Activated T-helper 1 cell treated with anti-CD3 and anti-CD28 coated beads, Interleukin-12 subunit alpha, Interleukin-12 subunit beta, Interleukin-2, Interleukin-4 antibody, amounts not matched to agents 30 ng/mL and 10 ng/mL and 1 ng/mL, durations not matched to agents 14 hours and 24 hours and 36 hours (primary cell): ENCODE data around the gene RPL7A. TPM values are rescaled to one million over a fixed set of nuclear protein-coding genes. Genes with fewer than 3 reads are reported as not detected.

Experiments used
- DNase-seq: peaks from one replicate; pipeline ENCODE4 v3.0.0; 2021; ENCODE audit warnings: low spot score
- H3K27ac Mint-ChIP-seq: one replicate; pipeline ENCODE4 v1.8.0; 2021; ENCODE audit warnings: mild to moderate bottlenecking, mixed read lengths
- H3K27me3 Mint-ChIP-seq: one replicate; pipeline ENCODE4 v1.8.0; 2022; ENCODE audit warnings: mild to moderate bottlenecking, moderate library complexity, mixed read lengths; ENCODE audit not compliant: insufficient read depth
- H3K36me3 Mint-ChIP-seq: one replicate; pipeline ENCODE4 v1.8.0; 2021; ENCODE audit warnings: low read depth, mixed read lengths
- H3K4me1 Mint-ChIP-seq: one replicate; pipeline ENCODE4 v1.8.0; 2021; ENCODE audit warnings: low read depth, mixed read lengths
- H3K4me3 Mint-ChIP-seq: one replicate; pipeline ENCODE4 v1.8.0; 2021; ENCODE audit warnings: mild to moderate bottlenecking, moderate library complexity, mixed read lengths
- H3K9me3 Mint-ChIP-seq: one replicate; pipeline ENCODE4 v1.8.0; 2021; ENCODE audit warnings: mixed read lengths
- intact Hi-C: fragments of 100-400 bp; cut with micrococcal nuclease; formaldehyde crosslinking; loops from one replicate; pipeline ENCODE4 v1.15.1; 2024
- total RNA-seq: library from RNA; stranded (reverse); gene quantifications from 2 replicates; pipeline ENCODE4 v1.2.3, GENCODE V29; 2022

RPL7A gene
- total RNA-seq, 1 donor from 2014 or later: 2,463 TPM

GRCh38 chr9:133355881-133356357, 7.9 kb downstream of the RPL7A start:
- no peaks in the 10 kb centered on the region for H3K27me3 Mint-ChIP-seq
- H3K36me3 Mint-ChIP-seq: peaks cover 33% of the 10 kb centered on the region
- no peak for DNase-seq
- H3K4me1 Mint-ChIP-seq: peaks cover 31% of the 10 kb centered on the region
- H3K9me3 Mint-ChIP-seq: no peaks in the 10 kb centered on the region
- H3K27ac Mint-ChIP-seq: peak overlapping the region; percentile 79
- H3K4me3 Mint-ChIP-seq: peak overlapping the region; percentile 90
- intact Hi-C loops: loop anchor here (1.0 kb wide), 3 partner anchors 8 to 62 kb away; partner anchors contain the start of genes MED22, REXO4 and RPL7A

DNA sequence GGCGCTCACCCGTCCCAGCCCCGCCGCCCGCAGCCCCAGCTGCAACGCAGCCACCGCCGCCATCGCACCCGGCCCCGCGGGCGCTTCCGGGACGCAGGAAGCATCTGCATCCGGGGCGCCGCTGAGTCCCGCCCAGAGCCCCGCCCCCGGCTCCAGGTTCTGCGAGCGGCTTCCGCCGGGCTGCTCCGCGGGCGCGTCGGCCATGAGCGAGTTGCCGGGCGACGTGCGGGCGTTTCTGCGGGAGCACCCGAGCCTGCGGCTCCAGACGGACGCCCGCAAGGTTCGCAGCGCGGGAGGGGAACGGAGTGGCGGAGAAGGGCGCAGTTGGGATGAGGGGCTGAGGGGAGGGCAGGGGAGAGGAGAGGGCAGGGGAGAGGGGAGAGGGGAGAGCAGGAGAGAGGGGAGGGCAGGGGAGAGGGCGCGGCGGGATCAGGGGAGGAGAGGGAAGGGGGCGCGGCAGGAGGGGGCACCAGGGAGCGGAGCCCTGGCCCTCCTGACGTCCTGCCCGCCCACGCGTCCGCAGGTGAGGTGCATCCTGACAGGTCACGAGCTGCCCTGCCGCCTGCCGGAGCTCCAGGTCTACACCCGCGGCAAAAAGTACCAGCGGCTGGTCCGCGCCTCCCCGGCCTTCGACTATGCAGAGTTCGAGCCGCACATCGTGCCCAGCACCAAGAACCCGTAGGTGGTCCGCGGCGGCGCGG, 8.5 kb downstream of the RPL7A start, which contains the start of the genes SURF1 and SURF2:
Gene SURF1, minus strand, starts transcription at position 97 of the 701 bp plus-strand sequence. Its CDS starts 34 bp downstream, at position 63.
Gene SURF2, plus strand, starts transcription at position 160 of the 701 bp plus-strand sequence. Its CDS starts 43 bp downstream, at position 203.
- Mint-ChIP-seq H3K27me3 (no peaks in the 10 kb centered on the region), H3K9me3 (no peaks in the 10 kb centered on the region), H3K27ac (peak within 1 kb of the TSS; percentile 79), H3K4me3 (peak within 1 kb of the TSS; percentile 90), H3K36me3 (peaks cover 33% of the 10 kb centered on the region), H3K4me1 (peaks cover 37% of the 10 kb centered on the region)
- intact Hi-C loops: loop anchor here (1.0 kb wide), 3 partner anchors 8 to 62 kb away; partner anchors contain the start of genes MED22, REXO4 and RPL7A
- DNase-seq: peak; percentile 88

DNA sequence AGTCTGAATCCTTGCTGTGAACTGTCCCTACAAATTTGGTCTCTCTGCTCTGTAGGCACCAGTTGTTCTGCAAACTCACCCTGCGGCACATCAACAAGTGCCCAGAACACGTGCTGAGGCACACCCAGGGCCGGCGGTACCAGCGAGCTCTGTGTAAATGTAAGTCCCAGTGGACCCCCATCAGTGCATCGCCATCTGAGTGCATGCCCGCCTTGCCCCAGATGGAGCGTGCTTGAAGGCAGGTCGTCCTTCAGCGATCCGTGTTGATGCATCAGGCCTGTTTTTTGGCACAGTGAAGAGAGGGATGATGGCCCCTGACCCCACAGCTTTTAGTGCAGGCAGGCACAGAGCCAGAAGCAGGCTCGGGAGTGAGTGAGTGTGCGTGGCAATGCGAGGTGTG, 9.6 kb downstream of the RPL7A start:
- peak overlapping the region; percentile 40 for H3K27ac Mint-ChIP-seq
- H3K4me1 Mint-ChIP-seq: peaks cover 43% of the 10 kb centered on the region
- intact Hi-C loops: no loop called here
- no peaks in the 10 kb centered on the region for H3K27me3 Mint-ChIP-seq
- no peak for DNase-seq
- no peaks in the 10 kb centered on the region for H3K9me3 Mint-ChIP-seq
- peak overlapping the region; percentile 83 for H3K4me3 Mint-ChIP-seq
- H3K36me3 Mint-ChIP-seq: peaks cover 30% of the 10 kb centered on the region

- no peak for DNase-seq
- H3K36me3 Mint-ChIP-seq: peaks cover 36% of the 10 kb centered on the region
- intact Hi-C loops: no loop called here
- H3K27ac Mint-ChIP-seq: no peak overlapping the region
- peak overlapping the region; percentile 31 for H3K4me3 Mint-ChIP-seq
- no peaks in the 10 kb centered on the region for H3K27me3 Mint-ChIP-seq
- no peaks in the 10 kb centered on the region for H3K9me3 Mint-ChIP-seq
- peaks cover 41% of the 10 kb centered on the region for H3K4me1 Mint-ChIP-seq
Observed at GRCh38 chr9:133359399-133360175, 11.6 kb downstream of the RPL7A start.

DNA sequence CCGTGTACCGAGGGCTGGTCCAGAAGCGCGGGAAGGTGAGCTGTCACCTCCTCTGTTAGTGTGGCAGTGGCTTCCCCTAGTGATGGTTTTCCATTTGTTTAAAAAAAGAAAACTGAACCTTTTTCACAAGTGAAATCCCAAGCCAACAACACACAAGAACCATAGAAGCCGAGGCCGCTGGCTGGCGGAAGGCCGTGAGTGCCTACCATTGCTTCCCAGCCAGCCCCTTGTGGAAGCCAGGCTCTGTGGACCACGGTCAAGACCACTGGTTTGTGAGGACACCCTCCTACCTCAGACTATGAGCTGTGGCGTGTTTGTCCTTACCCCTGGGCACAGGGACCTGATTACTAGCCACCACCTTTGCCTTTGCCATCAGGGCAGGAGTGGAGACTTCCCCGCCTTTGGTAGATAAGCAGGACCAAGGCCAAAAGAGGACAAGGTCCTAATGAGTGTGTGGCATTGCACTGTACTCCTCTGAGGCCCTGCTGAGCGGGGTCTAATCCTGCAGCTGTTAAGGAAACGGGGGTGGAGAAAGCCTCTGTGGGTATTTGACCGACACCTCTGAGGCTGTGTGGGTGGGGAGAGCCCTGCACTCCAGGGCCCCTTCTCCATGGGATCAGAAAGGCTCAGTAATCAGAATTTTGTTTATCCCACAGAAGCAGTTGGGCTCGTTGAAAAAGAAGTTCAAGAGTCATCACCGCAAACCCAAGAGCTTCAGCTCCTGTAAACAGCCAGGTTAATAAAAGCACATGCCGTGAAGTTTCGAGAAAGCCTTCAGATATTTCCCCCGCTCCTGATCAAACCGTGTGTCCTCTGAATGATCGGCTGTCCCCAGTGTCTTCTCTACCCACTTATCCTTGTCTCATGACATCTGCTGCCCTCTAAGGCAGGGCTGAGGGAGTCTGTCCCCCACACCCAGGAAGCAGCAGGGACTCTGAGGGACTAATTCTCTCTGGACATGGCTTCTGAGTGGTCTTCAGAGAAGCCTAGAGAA, 12.7 kb downstream of the RPL7A start:
- Mint-ChIP-seq H3K27ac (peak overlapping the region; percentile 84), H3K4me3 (no peak overlapping the region), H3K9me3 (no peaks in the 10 kb centered on the region), H3K27me3 (no peaks in the 10 kb centered on the region), H3K4me1 (peaks cover 35% of the 10 kb centered on the region), H3K36me3 (peaks cover 40% of the 10 kb centered on the region)
- no peak for DNase-seq
- intact Hi-C loops: no loop called here

DNA sequence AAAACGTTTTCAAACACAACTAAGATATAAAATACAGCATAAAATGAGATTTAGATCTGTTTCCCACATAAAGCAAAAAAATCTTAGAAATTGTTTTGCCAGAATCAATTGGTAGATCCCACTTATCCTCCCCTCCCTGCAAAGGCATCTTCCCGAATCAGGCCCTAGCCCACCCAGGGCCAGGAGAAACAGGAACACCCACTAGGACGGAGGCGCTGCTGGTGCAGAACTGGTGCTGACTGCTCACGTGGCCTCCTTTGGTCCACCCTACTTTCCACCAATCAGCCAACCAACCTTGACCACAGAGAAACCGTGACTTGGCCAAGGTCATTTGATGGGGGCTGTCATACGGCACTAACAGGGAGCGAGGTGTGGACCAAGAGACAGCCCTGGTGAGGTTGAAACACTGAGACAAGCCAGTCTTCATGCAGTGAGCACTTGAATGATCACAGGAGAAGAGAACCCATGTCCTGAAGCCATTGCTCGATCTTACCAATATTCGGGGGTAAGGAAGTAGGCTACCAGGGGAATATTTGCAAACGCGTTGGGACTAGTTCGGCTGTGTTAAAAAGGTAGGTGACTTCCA, 13.6 kb downstream of the RPL7A start:
- peaks cover 40% of the 10 kb centered on the region for H3K4me1 Mint-ChIP-seq
- peaks cover 43% of the 10 kb centered on the region for H3K36me3 Mint-ChIP-seq
- H3K27ac Mint-ChIP-seq: peak overlapping the region; percentile 84
- DNase-seq: no peak
- H3K4me3 Mint-ChIP-seq: no peak overlapping the region
- H3K27me3 Mint-ChIP-seq: no peaks in the 10 kb centered on the region
- H3K9me3 Mint-ChIP-seq: no peaks in the 10 kb centered on the region
- intact Hi-C loops: no loop called here

GRCh38 chr9:133362359-133363044, 14.5 kb downstream of the RPL7A start:
- peaks cover 37% of the 10 kb centered on the region for H3K4me1 Mint-ChIP-seq
- H3K9me3 Mint-ChIP-seq: no peaks in the 10 kb centered on the region
- peak overlapping the region; percentile 63 for H3K27ac Mint-ChIP-seq
- no peak overlapping the region for H3K4me3 Mint-ChIP-seq
- peaks cover 47% of the 10 kb centered on the region for H3K36me3 Mint-ChIP-seq
- no peaks in the 10 kb centered on the region for H3K27me3 Mint-ChIP-seq
- DNase-seq: no peak
- intact Hi-C loops: no loop called here

DNA sequence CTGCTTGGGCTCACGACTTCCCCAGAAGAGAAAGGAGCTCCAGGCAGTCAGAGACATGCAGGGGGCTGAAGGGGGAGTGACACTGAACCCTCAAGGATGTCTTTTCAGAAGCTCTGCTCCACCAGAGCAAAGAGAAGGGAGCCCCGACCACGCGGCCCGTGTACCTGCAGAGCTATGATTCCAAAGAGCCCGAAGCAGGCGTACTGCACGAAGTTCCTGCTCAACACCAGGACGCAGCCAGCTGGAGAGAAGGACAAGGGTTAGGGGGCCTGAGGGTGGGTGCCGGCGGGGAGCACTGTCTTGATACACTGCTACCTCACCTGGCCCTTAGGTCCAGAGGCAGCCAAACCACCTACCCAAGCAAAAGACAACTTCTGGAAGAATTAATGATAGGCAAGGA, 18.4 kb downstream of the RPL7A start:
- Mint-ChIP-seq H3K27me3 (no peaks in the 10 kb centered on the region), H3K36me3 (peaks cover 59% of the 10 kb centered on the region), H3K9me3 (no peaks in the 10 kb centered on the region), H3K4me1 (peaks cover 45% of the 10 kb centered on the region), H3K4me3 (no peak overlapping the region), H3K27ac (no peak overlapping the region)
- no peak for DNase-seq
- intact Hi-C loops: no loop called here

DNA sequence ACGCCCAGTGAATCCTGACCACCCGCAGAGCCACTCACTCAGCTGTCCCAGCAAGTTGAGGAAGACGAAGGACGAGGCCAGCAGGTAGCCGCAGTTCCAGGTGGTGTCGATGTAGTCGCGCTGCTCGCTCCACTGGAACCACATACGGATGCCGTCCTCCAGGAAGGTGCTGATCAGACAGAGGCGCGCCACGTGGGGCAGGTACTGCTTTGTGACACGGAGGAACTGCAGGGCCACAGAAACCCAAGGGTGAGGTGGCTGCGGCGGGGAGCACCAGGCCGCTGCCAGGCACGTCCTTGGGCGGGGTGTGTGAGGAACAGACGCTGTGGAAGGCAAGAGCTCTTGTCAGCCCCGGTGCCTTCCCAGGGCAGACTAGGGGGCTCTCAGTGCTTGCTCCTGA, 19.2 kb downstream of the RPL7A start:
- Mint-ChIP-seq H3K4me1 (peaks cover 46% of the 10 kb centered on the region), H3K4me3 (no peak overlapping the region), H3K9me3 (no peaks in the 10 kb centered on the region), H3K36me3 (peaks cover 54% of the 10 kb centered on the region), H3K27ac (peak overlapping the region; percentile 12), H3K27me3 (no peaks in the 10 kb centered on the region)
- intact Hi-C loops: no loop called here
- no peak for DNase-seq

DNA sequence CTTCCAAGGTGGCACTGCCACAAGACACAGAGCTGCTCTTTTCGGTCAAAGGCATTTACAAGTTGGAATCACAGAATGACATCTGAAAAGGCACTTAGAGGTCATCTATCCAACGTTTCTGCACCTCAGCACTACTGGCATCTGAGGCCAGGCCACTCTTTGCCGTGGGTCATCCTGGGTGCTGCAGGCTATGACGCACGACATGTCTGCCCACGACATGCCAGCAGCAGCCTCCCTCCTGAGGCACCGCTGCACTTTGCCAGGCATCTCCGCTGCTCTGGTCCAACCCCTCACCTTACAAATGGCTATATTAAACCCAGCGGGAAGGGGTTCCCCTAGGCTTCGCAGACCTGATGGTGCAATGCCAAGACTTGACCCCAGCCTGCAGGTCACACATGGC, 19.8 kb downstream of the RPL7A start:
- peaks cover 52% of the 10 kb centered on the region for H3K4me1 Mint-ChIP-seq
- intact Hi-C loops: no loop called here

DNA sequence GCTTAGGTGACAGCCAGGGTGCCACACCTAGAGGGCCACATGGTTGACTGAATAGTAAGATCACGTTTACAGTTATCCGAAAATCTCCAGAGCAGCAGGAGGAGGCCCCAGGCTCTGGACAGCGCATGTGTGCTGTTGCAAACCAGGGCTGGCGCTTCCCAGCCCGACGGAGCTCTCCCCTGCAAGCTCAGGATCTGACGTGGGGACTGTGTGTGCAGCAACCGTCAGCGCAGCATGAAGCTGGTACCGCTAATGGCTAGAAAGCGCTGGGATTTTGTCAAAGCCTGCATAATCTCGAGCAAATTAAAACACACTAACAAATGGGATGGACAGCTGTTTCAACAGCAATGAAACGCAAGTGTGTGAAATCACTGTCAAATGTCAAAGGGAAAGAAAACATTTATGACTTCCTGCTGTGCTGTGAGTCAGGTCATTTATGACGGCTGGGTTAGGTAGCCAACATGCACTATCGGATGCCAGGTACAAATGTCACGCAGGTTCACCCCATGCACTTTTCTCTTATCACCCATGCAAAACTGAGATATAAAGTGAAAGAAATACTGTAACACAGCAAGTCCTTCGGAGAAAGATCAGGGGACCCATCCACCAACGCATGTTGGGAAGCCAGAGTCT, 20.3 kb downstream of the RPL7A start:
- H3K4me3 Mint-ChIP-seq: peak overlapping the region; percentile 66

More for the DNA sequence above, 19.8 kb downstream of the RPL7A start:
- Mint-ChIP-seq H3K27me3 (no peaks in the 10 kb centered on the region), H3K27ac (no peak overlapping the region), H3K36me3 (peaks cover 55% of the 10 kb centered on the region), H3K9me3 (no peaks in the 10 kb centered on the region), H3K4me3 (no peak overlapping the region)
- DNase-seq: no peak

More for the DNA sequence above, 20.3 kb downstream of the RPL7A start:
- DNase-seq: no peak
- Mint-ChIP-seq H3K27me3 (no peaks in the 10 kb centered on the region), H3K9me3 (no peaks in the 10 kb centered on the region), H3K36me3 (peaks cover 55% of the 10 kb centered on the region), H3K4me1 (peaks cover 57% of the 10 kb centered on the region), H3K27ac (peak overlapping the region; percentile 76)
- intact Hi-C loops: no loop called here
